Activated naive CD8-positive, alpha-beta T cell treated with anti-CD3 and anti-CD28 coated beads for 36 hours (primary cell): ENCODE results near the gene LACTB. TPM values are rescaled to one million over a fixed set of nuclear protein-coding genes. Genes with fewer than 3 reads are reported as not detected.

Source experiments
- DNase-seq: peaks from one replicate; pipeline ENCODE4 v3.0.0; 2021
- H3K27ac Mint-ChIP-seq: one replicate; pipeline ENCODE4 v1.8.0; 2022; ENCODE audit warnings: mild to moderate bottlenecking, moderate library complexity, mixed read lengths
- H3K27me3 Mint-ChIP-seq: one replicate; pipeline ENCODE4 v1.8.0; 2022; ENCODE audit warnings: mild to moderate bottlenecking, mixed read lengths
- H3K36me3 Mint-ChIP-seq: one replicate; pipeline ENCODE4 v1.8.0; 2021; ENCODE audit warnings: mild to moderate bottlenecking, mixed read lengths
- H3K4me1 Mint-ChIP-seq: one replicate; pipeline ENCODE4 v1.8.0; 2021; ENCODE audit warnings: mixed read lengths
- H3K4me3 Mint-ChIP-seq: one replicate; pipeline ENCODE4 v1.8.0; 2022; ENCODE audit warnings: mild to moderate bottlenecking, moderate library complexity, mixed read lengths
- H3K9me3 Mint-ChIP-seq: one replicate; pipeline ENCODE4 v1.8.0; 2022; ENCODE audit warnings: mixed read lengths
- total RNA-seq, 2 experiments: library from RNA; stranded (reverse); gene quantifications; one replicate each; pipeline ENCODE4 v1.2.3, GENCODE V29; 2021

The LACTB gene
- total RNA-seq, 2 experiments from 2014 or later, result 23.2 to 23.5 TPM

- peaks cover 11% of the 10 kb centered on the region for H3K36me3 Mint-ChIP-seq
These were observed 13.6 kb downstream of the LACTB start for GRCh38 chr15:63135281-63135680.

GRCh38 chr15:63135804-63136203, 14.1 kb downstream of the LACTB start:
- Mint-ChIP-seq H3K27ac (no peak overlapping the region), H3K9me3 (no peaks in the 10 kb centered on the region), H3K4me1 (peaks cover 11% of the 10 kb centered on the region), H3K4me3 (no peak overlapping the region), H3K36me3 (peaks cover 11% of the 10 kb centered on the region), H3K27me3 (no peaks in the 10 kb centered on the region)
- DNase-seq, result no peak

More at GRCh38 chr15:63135281-63135680, 13.6 kb downstream of the LACTB start:
- H3K4me3 Mint-ChIP-seq, result no peak overlapping the region
- H3K27ac Mint-ChIP-seq, result no peak overlapping the region
- no peaks in the 10 kb centered on the region for H3K9me3 Mint-ChIP-seq
- no peaks in the 10 kb centered on the region for H3K27me3 Mint-ChIP-seq
- no peak for DNase-seq
- peaks cover 8% of the 10 kb centered on the region for H3K4me1 Mint-ChIP-seq

- H3K4me1 Mint-ChIP-seq, result peaks cover 16% of the 10 kb centered on the region
- H3K27me3 Mint-ChIP-seq, result no peaks in the 10 kb centered on the region
- H3K27ac Mint-ChIP-seq, result no peak overlapping the region
- H3K9me3 Mint-ChIP-seq, result no peaks in the 10 kb centered on the region
- H3K4me3 Mint-ChIP-seq, result no peak overlapping the region
- DNase-seq, result no peak
- peaks cover 12% of the 10 kb centered on the region for H3K36me3 Mint-ChIP-seq
These were observed 15.1 kb downstream of the LACTB start for GRCh38 chr15:63136742-63137141.

GRCh38 chr15:63140936-63141335, 19.3 kb downstream of the LACTB start:
- Mint-ChIP-seq H3K4me3 (no peak overlapping the region), H3K9me3 (no peaks in the 10 kb centered on the region), H3K4me1 (peaks cover 12% of the 10 kb centered on the region)

GRCh38 chr15:63145426-63145825, 23.8 kb downstream of the LACTB start:
- no peaks in the 10 kb centered on the region for H3K9me3 Mint-ChIP-seq
- no peak overlapping the region for H3K4me3 Mint-ChIP-seq
- H3K4me1 Mint-ChIP-seq, result peaks cover 19% of the 10 kb centered on the region
- H3K36me3 Mint-ChIP-seq, result peaks cover 29% of the 10 kb centered on the region
- H3K27me3 Mint-ChIP-seq, result no peaks in the 10 kb centered on the region
- DNase-seq, result no peak
- H3K27ac Mint-ChIP-seq, result no peak overlapping the region

More at GRCh38 chr15:63140936-63141335, 19.3 kb downstream of the LACTB start:
- no peak overlapping the region for H3K27ac Mint-ChIP-seq
- peaks cover 19% of the 10 kb centered on the region for H3K36me3 Mint-ChIP-seq
- DNase-seq, result no peak
- H3K27me3 Mint-ChIP-seq, result no peaks in the 10 kb centered on the region

GRCh38 chr15:63146684-63147083, 25.0 kb downstream of the LACTB start:
- H3K4me3 Mint-ChIP-seq, result no peak overlapping the region
- peaks cover 14% of the 10 kb centered on the region for H3K4me1 Mint-ChIP-seq
- H3K27ac Mint-ChIP-seq, result no peak overlapping the region

GRCh38 chr15:63151665-63152064, 30.0 kb downstream of the LACTB start:
- peaks cover 32% of the 10 kb centered on the region for H3K36me3 Mint-ChIP-seq
- DNase-seq, result no peak
- H3K4me3 Mint-ChIP-seq, result no peak overlapping the region
- H3K27me3 Mint-ChIP-seq, result no peaks in the 10 kb centered on the region
- H3K4me1 Mint-ChIP-seq, result peaks cover 32% of the 10 kb centered on the region
- no peak overlapping the region for H3K27ac Mint-ChIP-seq
- no peaks in the 10 kb centered on the region for H3K9me3 Mint-ChIP-seq

More at GRCh38 chr15:63146684-63147083, 25.0 kb downstream of the LACTB start:
- no peak for DNase-seq
- Mint-ChIP-seq H3K27me3 (no peaks in the 10 kb centered on the region), H3K36me3 (peaks cover 31% of the 10 kb centered on the region), H3K9me3 (no peaks in the 10 kb centered on the region)

- H3K36me3 Mint-ChIP-seq, result peaks cover 23% of the 10 kb centered on the region
- no peaks in the 10 kb centered on the region for H3K27me3 Mint-ChIP-seq
- no peaks in the 10 kb centered on the region for H3K9me3 Mint-ChIP-seq
- H3K4me1 Mint-ChIP-seq, result peaks cover 24% of the 10 kb centered on the region
- no peak for DNase-seq
- no peak overlapping the region for H3K27ac Mint-ChIP-seq
- H3K4me3 Mint-ChIP-seq, result peak overlapping the region; percentile 52
These were observed 33.8 kb downstream of the LACTB start for GRCh38 chr15:63155486-63155885.

- H3K4me3 Mint-ChIP-seq, result peak overlapping the region; percentile 100
- H3K27me3 Mint-ChIP-seq, result no peaks in the 10 kb centered on the region
- no peak for DNase-seq
- no peaks in the 10 kb centered on the region for H3K9me3 Mint-ChIP-seq
- H3K4me1 Mint-ChIP-seq, result peaks cover 24% of the 10 kb centered on the region
- H3K36me3 Mint-ChIP-seq, result peaks cover 23% of the 10 kb centered on the region
- peak overlapping the region; percentile 97 for H3K27ac Mint-ChIP-seq
These were observed 34.5 kb downstream of the LACTB start for GRCh38 chr15:63156086-63156710.

GRCh38 chr15:63156755-63157117, 35.1 kb downstream of the LACTB start:
- DNase-seq, result no peak
- peaks cover 20% of the 10 kb centered on the region for H3K4me1 Mint-ChIP-seq
- no peaks in the 10 kb centered on the region for H3K27me3 Mint-ChIP-seq
- no peaks in the 10 kb centered on the region for H3K9me3 Mint-ChIP-seq
- H3K4me3 Mint-ChIP-seq, result peak overlapping the region; percentile 100
- peak overlapping the region; percentile 97 for H3K27ac Mint-ChIP-seq
- H3K36me3 Mint-ChIP-seq, result peaks cover 20% of the 10 kb centered on the region

- H3K27me3 Mint-ChIP-seq, result no peaks in the 10 kb centered on the region
- peak; percentile 88 for DNase-seq
- peak within 1 kb of the TSS; percentile 100 for H3K4me3 Mint-ChIP-seq
- peaks cover 19% of the 10 kb centered on the region for H3K36me3 Mint-ChIP-seq
- peaks cover 20% of the 10 kb centered on the region for H3K4me1 Mint-ChIP-seq
- peak within 1 kb of the TSS; percentile 97 for H3K27ac Mint-ChIP-seq
- no peaks in the 10 kb centered on the region for H3K9me3 Mint-ChIP-seq
These were observed 35.6 kb downstream of the LACTB start, which contains the start of gene RPS27L for GRCh38 chr15:63157118-63157843. Gene RPS27L (minus strand): TSS chr15:63157477. CDS start chr15:63157405, 72 bp downstream.

- peaks cover 14% of the 10 kb centered on the region for H3K36me3 Mint-ChIP-seq
- H3K27ac Mint-ChIP-seq, result peak overlapping the region; percentile 83
- H3K4me1 Mint-ChIP-seq, result peaks cover 20% of the 10 kb centered on the region
- no peaks in the 10 kb centered on the region for H3K9me3 Mint-ChIP-seq
- H3K27me3 Mint-ChIP-seq, result no peaks in the 10 kb centered on the region
- H3K4me3 Mint-ChIP-seq, result peak overlapping the region; percentile 83
- peak; percentile 17 for DNase-seq
These were observed 36.3 kb downstream of the LACTB start for GRCh38 chr15:63157891-63158431.

- Mint-ChIP-seq H3K36me3 (peaks cover 4% of the 10 kb centered on the region), H3K4me1 (peaks cover 7% of the 10 kb centered on the region), H3K9me3 (no peaks in the 10 kb centered on the region), H3K27ac (no peak overlapping the region), H3K27me3 (no peaks in the 10 kb centered on the region), H3K4me3 (no peak overlapping the region)
- DNase-seq, result no peak
These were observed 39.0 kb downstream of the LACTB start for GRCh38 chr15:63160638-63161037.

GRCh38 chr15:63163217-63163616, 41.6 kb downstream of the LACTB start:
- H3K27me3 Mint-ChIP-seq, result no peaks in the 10 kb centered on the region
- H3K9me3 Mint-ChIP-seq, result no peaks in the 10 kb centered on the region
- DNase-seq, result no peak
- H3K4me3 Mint-ChIP-seq, result no peak overlapping the region
- H3K36me3 Mint-ChIP-seq, result peaks cover 2% of the 10 kb centered on the region
- H3K27ac Mint-ChIP-seq, result no peak overlapping the region
- H3K4me1 Mint-ChIP-seq, result peaks cover 3% of the 10 kb centered on the region

- no peak overlapping the region for H3K27ac Mint-ChIP-seq
- peaks cover 3% of the 10 kb centered on the region for H3K4me1 Mint-ChIP-seq
- no peak for DNase-seq
- H3K27me3 Mint-ChIP-seq, result no peaks in the 10 kb centered on the region
- no peaks in the 10 kb centered on the region for H3K36me3 Mint-ChIP-seq
- H3K9me3 Mint-ChIP-seq, result no peaks in the 10 kb centered on the region
- no peak overlapping the region for H3K4me3 Mint-ChIP-seq
These were observed 43.7 kb downstream of the LACTB start for GRCh38 chr15:63165166-63165859.
